GM18951 (cell line): ENCODE results near the gene PLCB2.

Experiments
- POLR2A ChIP-seq: IDR thresholded peaks from 4 replicates; pipeline ENCODE4 v1.6.1; 2011; ENCODE audit warnings: mild to moderate bottlenecking; ENCODE audit not compliant: insufficient read length, insufficient read depth; ENCODE audit errors: extremely low read depth
- in situ Hi-C: fragments of 300-500 bp; cut with MboI; formaldehyde crosslinking; loops from one replicate; pipeline ENCODE4 v1.12.0; 2022; ENCODE audit warnings: low sequenced_read_pairs, mixed read lengths, inconsistent platforms; ENCODE audit not compliant: unreplicated experiment

PLCB2 gene

DNA sequence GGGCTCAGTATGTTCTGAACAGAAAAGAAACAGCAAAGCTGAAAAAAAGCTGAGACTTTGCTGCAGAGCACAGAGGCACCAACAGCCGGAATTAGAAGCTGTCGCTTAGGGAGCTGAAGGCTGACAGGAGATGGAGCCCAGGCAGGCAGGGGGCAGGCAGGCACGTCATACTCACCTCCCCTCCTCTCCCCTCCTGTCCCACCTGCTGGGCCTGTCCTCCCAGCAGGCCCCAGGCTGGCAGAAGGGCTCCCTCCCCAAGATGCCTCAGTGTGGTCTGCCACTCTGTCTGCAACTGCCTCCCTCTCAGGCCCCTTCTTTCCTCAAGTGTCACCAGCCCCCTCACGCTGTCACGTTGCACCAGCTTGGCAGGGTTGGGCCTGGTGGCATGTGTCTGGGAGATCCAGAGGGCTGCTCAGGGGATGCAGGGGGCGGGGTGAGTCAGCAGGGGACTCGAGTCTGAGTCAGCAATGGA lies 21.6 kb downstream of the PLCB2 start:
- no peak for TF ChIP-seq POLR2A
- in situ Hi-C loops, result no loop called here

DNA sequence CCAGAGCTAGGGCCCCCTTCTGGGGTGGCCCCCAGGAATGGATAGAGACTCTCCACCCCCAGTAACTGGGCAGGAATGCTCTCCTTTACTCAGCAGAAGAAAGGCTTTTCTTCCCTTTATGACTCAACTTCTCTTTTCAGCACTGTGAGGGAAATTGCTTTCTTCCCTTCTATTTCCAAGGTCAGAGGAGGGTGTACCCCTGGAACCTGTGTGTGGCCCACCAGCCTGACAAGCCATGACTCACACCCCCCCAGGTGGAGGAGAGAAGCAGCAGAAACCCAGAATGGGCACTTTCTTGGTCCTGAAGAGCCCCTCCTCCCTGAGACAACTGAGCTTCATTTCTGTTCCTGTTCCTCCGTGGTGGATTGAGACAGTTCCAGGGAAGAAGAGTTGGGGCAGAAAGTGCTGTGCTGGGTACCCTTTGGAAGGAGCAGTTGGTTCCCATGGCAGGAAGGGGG lies 22.2 kb downstream of the PLCB2 start:
- in situ Hi-C loops, result no loop called here
- no peak for TF ChIP-seq POLR2A

DNA sequence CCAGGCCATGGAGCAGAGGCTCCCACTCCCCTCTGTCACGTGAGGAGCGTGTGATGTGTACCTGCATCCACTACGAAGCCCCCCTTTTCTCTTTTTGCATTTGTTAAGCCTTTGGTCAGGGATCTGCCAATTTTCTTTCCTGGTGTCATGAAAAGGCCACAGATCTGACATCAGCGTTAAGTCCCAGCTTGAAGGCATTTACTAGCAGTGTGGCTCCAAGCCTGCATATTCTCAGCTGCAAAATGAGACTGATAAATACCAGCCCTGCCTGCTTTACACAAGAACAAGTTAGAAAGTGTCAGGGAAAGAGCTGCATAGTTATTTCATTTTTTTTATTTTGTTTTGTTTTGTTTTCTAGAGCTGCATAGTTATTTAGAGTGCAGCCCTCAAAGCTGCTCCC lies 22.6 kb downstream of the PLCB2 start:
- in situ Hi-C loops, result no loop called here
- no peak for TF ChIP-seq POLR2A

GRCh38 chr15:40283615-40284300 lies 24.0 kb downstream of the PLCB2 start:
- no peak for TF ChIP-seq POLR2A
- in situ Hi-C loops, result no loop called here

DNA sequence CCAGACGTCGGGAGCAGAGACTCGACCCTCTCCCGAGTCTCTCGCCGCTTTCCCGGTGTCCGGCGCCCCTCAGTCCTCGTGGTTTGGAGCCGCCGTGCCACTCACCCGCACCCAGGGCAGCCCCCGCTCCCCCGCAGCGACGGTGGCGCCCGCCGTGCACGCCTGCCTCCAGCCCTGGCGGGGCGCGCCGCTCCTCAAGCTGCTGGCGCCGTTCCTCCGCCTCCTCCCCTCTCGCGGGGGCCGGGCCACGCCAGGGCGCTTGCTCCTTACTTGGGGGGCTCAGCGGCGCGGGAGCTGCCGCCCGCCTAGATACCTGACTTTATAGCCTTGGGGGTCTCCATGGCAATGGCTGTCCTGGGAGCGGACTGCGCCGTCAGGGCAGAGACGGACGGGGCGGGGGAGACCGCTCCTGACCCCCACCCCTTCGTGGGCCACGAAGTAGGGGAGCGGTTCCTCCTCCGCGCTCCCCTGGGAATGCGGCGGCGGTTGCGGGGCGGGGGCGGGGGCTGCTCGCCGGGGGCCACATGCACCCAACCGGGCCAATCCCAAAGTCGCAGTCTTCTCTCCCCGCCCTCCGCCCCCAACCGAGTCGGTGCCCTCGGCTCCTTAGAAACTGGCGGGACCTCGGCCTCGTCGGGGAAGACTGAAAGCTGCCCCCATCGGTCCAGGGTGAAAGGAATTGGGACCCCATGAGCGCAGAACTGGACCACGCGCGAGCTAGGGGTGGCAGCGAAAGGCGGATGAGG lies 24.7 kb downstream of the PLCB2 start, which contains the start of gene ANKRD63:
TSS of gene ANKRD63 (minus strand) at position 196 of the 746 bp plus-strand sequence. CDS start 478 bp downstream, outside the sequence.
- in situ Hi-C loops, result no loop called here
- no peak for TF ChIP-seq POLR2A

DNA sequence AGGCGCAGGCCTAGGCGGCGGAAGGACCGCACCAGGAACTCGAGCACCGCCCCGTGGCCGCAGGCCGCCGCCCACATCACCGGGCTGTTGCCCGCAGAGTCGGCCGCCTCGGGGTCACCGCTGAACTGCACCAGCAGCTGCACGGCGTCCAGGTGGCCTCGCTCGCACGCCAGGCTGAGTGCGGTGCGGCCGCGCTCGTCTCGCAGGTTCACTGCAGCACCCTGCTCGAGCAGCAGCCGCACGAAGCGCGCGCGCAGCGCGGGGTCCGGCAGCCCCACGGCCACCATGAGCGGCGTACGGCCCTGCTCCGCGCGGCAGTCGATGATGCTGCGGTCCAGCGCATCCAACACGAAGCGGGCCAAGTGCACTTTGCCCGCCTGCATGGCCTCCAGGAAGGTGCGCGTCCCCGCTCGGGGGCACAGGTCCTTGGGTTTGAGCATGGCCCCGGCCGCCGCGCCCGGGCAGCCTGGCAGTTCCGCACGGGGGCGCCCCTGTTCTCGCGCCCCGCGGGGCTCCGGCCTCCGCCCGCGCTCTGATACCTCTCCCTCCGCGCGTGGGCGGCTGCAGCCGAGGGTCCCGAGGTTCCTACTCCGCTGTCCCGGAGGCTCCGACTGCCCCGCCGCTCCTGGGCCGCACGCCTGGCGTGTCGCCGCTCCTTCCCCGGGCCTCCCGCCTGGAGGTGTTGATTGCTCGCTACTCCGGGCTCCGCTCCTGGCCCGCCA lies 25.4 kb downstream of the PLCB2 start:
- in situ Hi-C loops, result no loop called here
- no peak for TF ChIP-seq POLR2A

- no peak for TF ChIP-seq POLR2A
- in situ Hi-C loops, result no loop called here
These were observed 26.0 kb downstream of the PLCB2 start for GRCh38 chr15:40281801-40282146.

DNA sequence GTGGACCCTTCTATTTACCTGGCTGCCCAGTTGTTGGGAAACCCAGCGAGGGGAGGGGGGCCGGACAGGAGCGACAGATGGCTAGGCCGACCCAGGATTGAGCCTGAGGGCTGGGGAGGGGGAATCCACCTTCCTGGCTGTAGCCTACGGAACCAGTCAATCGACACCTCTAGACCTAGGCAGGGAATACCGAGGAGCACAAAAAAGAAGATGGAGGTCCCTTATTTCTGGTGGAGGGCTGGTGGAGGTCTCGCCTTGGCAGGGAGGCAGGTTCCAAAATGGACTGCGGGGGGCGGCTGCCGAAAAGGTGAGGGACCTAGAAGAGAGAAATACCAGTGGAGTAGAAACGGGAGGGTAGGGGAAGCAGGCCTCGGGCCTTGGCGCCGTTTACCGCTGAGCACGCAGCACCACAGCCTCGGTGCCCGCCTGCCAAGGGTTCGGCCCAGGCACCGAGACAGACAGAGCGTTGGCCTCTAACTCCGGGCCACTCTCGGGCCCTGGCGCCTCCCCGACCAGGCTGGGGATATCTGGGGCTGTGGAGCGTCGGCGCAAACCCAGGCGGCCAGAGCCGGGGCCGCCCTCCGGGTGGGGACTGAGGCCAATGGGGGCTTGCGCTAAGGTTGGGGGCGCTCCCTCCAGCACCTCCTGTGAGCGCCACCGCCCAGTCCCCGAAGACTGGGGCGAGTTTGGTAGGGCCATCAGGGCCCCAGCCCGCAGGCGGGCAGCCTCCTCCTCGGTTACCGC lies 26.5 kb downstream of the PLCB2 start:
- in situ Hi-C loops, result no loop called here

GRCh38 chr15:40280260-40281056 lies 27.3 kb downstream of the PLCB2 start:
- no peak for TF ChIP-seq POLR2A
- in situ Hi-C loops, result no loop called here

More for the DNA sequence above, 26.5 kb downstream of the PLCB2 start:
- no peak for TF ChIP-seq POLR2A

- in situ Hi-C loops, result loop anchor here (10.0 kb wide), 1 partner anchor 235 kb away; no protein-coding TSS in a partner anchor
- no peak for TF ChIP-seq POLR2A
These were observed 28.1 kb downstream of the PLCB2 start for GRCh38 chr15:40279437-40280141.

DNA sequence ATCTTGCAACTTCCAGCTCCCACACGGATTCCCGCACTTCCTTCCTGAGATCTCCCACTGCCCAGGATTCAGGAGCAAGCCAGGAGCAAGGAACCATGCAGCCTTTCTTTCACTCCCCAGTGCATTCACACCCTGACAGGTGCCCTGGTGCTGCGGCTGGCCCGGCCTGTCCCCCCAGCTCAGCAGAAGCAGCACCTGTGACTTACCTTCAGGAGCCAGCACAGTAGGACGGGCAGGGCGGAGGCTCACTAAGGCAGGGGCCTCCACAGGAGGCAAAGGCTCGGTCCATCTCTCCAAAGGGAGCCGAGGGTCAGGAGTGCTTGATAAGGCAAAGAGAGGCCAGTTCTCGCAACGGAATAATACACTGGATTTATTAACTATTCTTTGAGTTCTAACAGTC lies 29.7 kb downstream of the PLCB2 start:
- in situ Hi-C loops, result loop anchor here (10.0 kb wide), 1 partner anchor 233 kb away; no protein-coding TSS in a partner anchor
- TF ChIP-seq POLR2A, result no peak
